IMR-90 (cell line): Measurements from ENCODE around the gene CDS2. TPM values are rescaled to one million over a fixed set of nuclear protein-coding genes. Genes with fewer than 3 reads are reported as not detected.

Experiments used
- ATAC-seq: fragments of 200-7000 bp; cut with Tn5 transposase; 2 replicates; pipeline ENCODE4 v1.9.1; 2020; ENCODE audit warnings: low read depth, mild to moderate bottlenecking, moderate library complexity
- BruUV-seq: library from RNA; stranded (reverse); fragments of 400-500 nt; replicated peaks from 2 replicates; lab custom pipeline; 2021; lab: Mats Ljungman, UMichigan
- CTCF ChIA-PET: fragments of 300-600 bp; formaldehyde crosslinking; extraction: SDS; loops from one replicate; lab custom pipeline; 2021; ENCODE audit warnings: antibody characterized with exemption; lab: Yijun Ruan, JAX
- POLR2A ChIA-PET: fragments of 300-600 bp; sonication (Branson Sonifier 250); formaldehyde crosslinking; loops from one replicate; lab custom pipeline; 2022; ENCODE audit warnings: antibody characterized with exemption; ENCODE audit not compliant: unreplicated experiment; lab: Charles Lee
- DNase-seq: peaks from one replicate; pipeline ENCODE4 v3.0.0; 2013
- H2AFZ ChIP-seq: replicated peaks from 2 replicates; pipeline ENCODE3; 2013; ENCODE audit warnings: low read length, mild to moderate bottlenecking; ENCODE audit not compliant: poor library complexity
- H2AK5ac ChIP-seq: 2 replicates; pipeline ENCODE4 v1.6.1; 2013; ENCODE audit warnings: low read depth, low read length, inconsistent platforms
- H2AK9ac ChIP-seq: replicated peaks from 2 replicates; pipeline ENCODE3; 2013; ENCODE audit warnings: mild to moderate bottlenecking, low read depth, low read length, moderate library complexity; ENCODE audit not compliant: poor library complexity
- H2BK120ac ChIP-seq: 2 replicates; pipeline ENCODE4 v1.6.1; 2013; ENCODE audit warnings: low read depth, low read length, inconsistent platforms
- H2BK15ac ChIP-seq: 3 replicates; pipeline ENCODE4 v1.6.1; 2013; ENCODE audit warnings: low read depth, low read length, inconsistent platforms
- H2BK20ac ChIP-seq: 2 replicates; pipeline ENCODE4 v1.6.1; 2013; ENCODE audit warnings: low read depth, mild to moderate bottlenecking, inconsistent platforms, low read length, moderate library complexity
- H2BK5ac ChIP-seq: 2 replicates; pipeline ENCODE4 v1.6.1; 2013; ENCODE audit warnings: mild to moderate bottlenecking, low read depth, low read length, inconsistent platforms; ENCODE audit not compliant: poor library complexity, severe bottlenecking
- H3K14ac ChIP-seq: replicated peaks from 2 replicates; pipeline ENCODE4 v1.6.1; 2013; ENCODE audit warnings: low read depth, low read length, inconsistent platforms
- H3K18ac ChIP-seq: 2 replicates; pipeline ENCODE4 v1.6.1; 2013; ENCODE audit warnings: low read depth, low read length, control low read depth
- H3K23ac ChIP-seq: 2 replicates; pipeline ENCODE4 v1.6.1; 2013; ENCODE audit warnings: low read depth, low read length, inconsistent platforms
- H3K27ac ChIP-seq: 2 replicates; pipeline ENCODE4 v1.5.1; 2013; ENCODE audit warnings: mild to moderate bottlenecking, control low read depth, low read length; ENCODE audit not compliant: insufficient read depth
- H3K27me3 ChIP-seq: 2 replicates; pipeline ENCODE4 v1.6.1; 2013; ENCODE audit warnings: low read length; ENCODE audit not compliant: control insufficient read depth, insufficient read depth
- H3K36me3 ChIP-seq: 2 replicates; pipeline ENCODE4 v1.6.1; 2013; ENCODE audit warnings: low read length, mixed read lengths; ENCODE audit not compliant: control insufficient read depth, insufficient read depth
- H3K4ac ChIP-seq: 2 replicates; pipeline ENCODE4 v1.6.1; 2013; ENCODE audit warnings: low read depth, low read length, inconsistent platforms
- H3K4me1 ChIP-seq: 2 replicates; pipeline ENCODE4 v1.6.1; 2013; ENCODE audit warnings: low read length, mixed read lengths; ENCODE audit not compliant: control insufficient read depth, insufficient read depth
- H3K4me2 ChIP-seq: 2 replicates; pipeline ENCODE4 v1.6.1; 2013; ENCODE audit warnings: low read depth, mild to moderate bottlenecking, control low read depth, low read length, moderate library complexity
- H3K4me3 ChIP-seq: 2 replicates; pipeline ENCODE4 v1.5.1; 2013; ENCODE audit warnings: low read depth, mild to moderate bottlenecking, control low read depth, low read length, moderate library complexity; ENCODE audit not compliant: insufficient read depth
- H3K56ac ChIP-seq: 2 replicates; pipeline ENCODE4 v1.6.1; 2013; ENCODE audit warnings: low read length, inconsistent platforms; ENCODE audit not compliant: insufficient read depth; ENCODE audit errors: extremely low read depth
- H3K79me1 ChIP-seq, 2 experiments: 2 replicates each; pipeline ENCODE4 v1.6.1; 2013; ENCODE audit warnings: low read length in 2 of 2, inconsistent platforms in 1 of 2, low read depth in 1 of 2
- H3K9ac ChIP-seq: 2 replicates; pipeline ENCODE4 v1.6.1; 2013; ENCODE audit warnings: low read depth, low read length, control low read depth
- H3K9me1 ChIP-seq: 2 replicates; pipeline ENCODE4 v1.6.1; 2013; ENCODE audit warnings: low read length, inconsistent platforms; ENCODE audit not compliant: insufficient read depth
- H3K9me3 ChIP-seq: 2 replicates; pipeline ENCODE4 v1.6.1; 2013; ENCODE audit warnings: low read length; ENCODE audit not compliant: control insufficient read depth, insufficient read depth
- H4K20me1 ChIP-seq: 2 replicates; pipeline ENCODE4 v1.6.1; 2013; ENCODE audit warnings: low read length, inconsistent platforms; ENCODE audit not compliant: insufficient read depth
- H4K5ac ChIP-seq: 2 replicates; pipeline ENCODE4 v1.6.1; 2013; ENCODE audit warnings: mild to moderate bottlenecking, low read depth, low read length, control low read depth
- H4K8ac ChIP-seq, 2 experiments: 2 replicates each; pipeline ENCODE4 v1.6.1; 2013; ENCODE audit warnings: low read depth in 2 of 2, low read length in 2 of 2, control low read depth in 1 of 2, inconsistent platforms in 1 of 2
- H4K91ac ChIP-seq: 2 replicates; pipeline ENCODE4 v1.6.1; 2013; ENCODE audit warnings: low read depth, low read length, inconsistent platforms; ENCODE audit not compliant: insufficient read depth
- ELK1 ChIP-seq: fragments of 150-350 bp; IDR thresholded peaks from 2 replicates; pipeline ENCODE4 v1.6.1; 2016; ENCODE audit warnings: low read depth, mild to moderate bottlenecking, low read length, moderate library complexity, borderline replicate concordance
- MAFK ChIP-seq: IDR thresholded peaks from 2 replicates; pipeline ENCODE4 v1.6.1; 2012; ENCODE audit warnings: low read depth, low read length, improper control_type of control experiment
- MAZ ChIP-seq: IDR thresholded peaks from 2 replicates; pipeline ENCODE4 v1.6.1; 2012; ENCODE audit warnings: low read depth, mild to moderate bottlenecking, low read length, improper control_type of control experiment, moderate library complexity, borderline replicate concordance
- POLR2A ChIP-seq: IDR thresholded peaks from 2 replicates; pipeline ENCODE4 v1.6.1; 2012; ENCODE audit warnings: mild to moderate bottlenecking, low read depth, low read length
- RFX5 ChIP-seq: IDR thresholded peaks from 2 replicates; pipeline ENCODE4 v1.8.0; 2012; ENCODE audit warnings: low read depth, mild to moderate bottlenecking, low read length, moderate library complexity
- WGBS, 2 experiments: methylation state at CpG; one replicate each; pipeline versions ENCODE4 v1.1.5 to v1.1.7; 2013; ENCODE audit warnings: missing lambda C conversion rate in 2 of 2; ENCODE audit not compliant: insufficient read length in 1 of 2; ENCODE audit errors: extremely low coverage in 2 of 2; 5-methylcytosine and 5-hydroxymethylcytosine counted together
- dilution Hi-C: fragments of 300-500 bp; cut with HindIII; formaldehyde crosslinking; loops from one replicate; pipeline ENCODE4 v1.14.3; 2018; ENCODE audit warnings: low sequenced_read_pairs; ENCODE audit not compliant: unreplicated experiment
- in situ Hi-C: fragments of 300-500 bp; cut with MboI; formaldehyde crosslinking; loops from 3 replicates; pipeline ENCODE4 v1.14.3; 2019; ENCODE audit warnings: low sequenced_read_pairs, inconsistent platforms, mixed read lengths
- intact Hi-C: fragments of 100-400 bp; cut with micrococcal nuclease; formaldehyde crosslinking; loops from 2 replicates; pipeline ENCODE4 v1.10.0; 2022
- polyA plus RNA-seq, 3 experiments: library from polyadenylated mRNA; depleted of rRNA; stranded (reverse); fragments of >200 nt; gene quantifications; 2 replicates each; pipeline ENCODE4 v1.2.3, GENCODE V29; 2012; ENCODE audit warnings: low replicate concordance in 1 of 3
- total RNA-seq: library from RNA; depleted of rRNA; stranded (reverse); fragments of >200 nt; gene quantifications from 2 replicates; pipeline ENCODE4 v1.2.3, GENCODE V29; 2012

The CDS2 gene
- total and polyA plus RNA-seq, 2 of the 4 experiments (the other 2 are of a cell fraction) = 17.0 to 47.1 TPM

DNA sequence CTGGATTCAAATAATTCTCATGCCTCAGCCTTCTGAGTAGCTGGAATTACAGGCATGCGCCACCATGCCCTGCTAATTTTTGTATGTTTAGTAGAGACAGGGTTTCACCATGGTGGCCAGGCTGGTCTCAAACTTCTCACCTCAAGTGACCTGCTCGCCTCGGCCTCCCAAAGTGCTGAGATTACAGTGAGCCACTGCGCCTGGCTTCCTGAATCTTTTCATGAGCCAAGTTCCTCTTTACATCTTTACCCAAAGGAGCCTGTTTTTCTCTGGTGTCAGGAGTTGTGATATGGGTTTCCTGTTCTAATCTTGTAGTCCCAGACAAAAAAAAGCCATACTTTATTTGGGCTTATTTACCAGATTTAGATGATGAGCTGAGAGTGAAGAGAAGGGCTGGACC, 41.4 kb upstream of the CDS2 start:
- no peak for DNase-seq
- H3K4me1 ChIP-seq = no peaks in the 10 kb centered on the region
- in situ Hi-C loops = no loop called here
- WGBS, 2 experiments = no CpG with 5 or more reads among the region's 4 CpGs
- H2AFZ ChIP-seq = no peak overlapping the region
- no peak overlapping the region for H2AK5ac ChIP-seq
- H4K5ac ChIP-seq = no peak overlapping the region
- H3K9ac ChIP-seq = no peak overlapping the region
- no peak overlapping the region for H4K8ac ChIP-seq
- no peak overlapping the region for H3K14ac ChIP-seq
- H3K36me3 ChIP-seq = no peaks in the 10 kb centered on the region
- H2AK9ac ChIP-seq = no peak overlapping the region
- no peak overlapping the region for H3K18ac ChIP-seq
- H2BK5ac ChIP-seq = no peak overlapping the region
- BruUV-seq = no TSS peak
- H3K27ac ChIP-seq = no peak overlapping the region
- ChIA-PET POLR2A (no interaction called here), CTCF (no interaction called here)
- no peaks in the 10 kb centered on the region for H3K27me3 ChIP-seq
- intact Hi-C loops = no loop called here
- ATAC-seq = no peak
- H2BK20ac ChIP-seq = no peak overlapping the region
- no peak overlapping the region for H3K4me3 ChIP-seq
- H2BK120ac ChIP-seq = no peak overlapping the region
- no peaks in the 10 kb centered on the region for H3K9me3 ChIP-seq
- H3K4me2 ChIP-seq = no peak overlapping the region
- H3K79me1 ChIP-seq = no peaks in the 10 kb centered on the region
- TF ChIP-seq MAZ = no peak
- no peak for TF ChIP-seq RFX5
- TF ChIP-seq POLR2A = no peak
- no peak for TF ChIP-seq MAFK
- TF ChIP-seq ELK1 = no peak
- no peaks in the 10 kb centered on the region for H4K20me1 ChIP-seq
- H3K56ac ChIP-seq = no peak overlapping the region
- no peak overlapping the region for H4K91ac ChIP-seq
- no peak overlapping the region for H3K23ac ChIP-seq
- H3K4ac ChIP-seq = no peak overlapping the region
- H2BK15ac ChIP-seq = no peak overlapping the region
- dilution Hi-C loops = no loop called here
- peaks cover 2% of the 10 kb centered on the region; the same call in 1 of the 2 replicates for H3K9me1 ChIP-seq
